PFSK-1 (cell line): ENCODE results near the gene CHRM4.

Experiments
- FOXP2 ChIP-seq: optimal IDR thresholded peaks from 2 replicates; pipeline ENCODE3; 2011; ENCODE audit warnings: borderline replicate concordance, control low read depth, inconsistent platforms; ENCODE audit not compliant: insufficient read depth; ENCODE audit errors: extremely low read length, extremely low read depth
- POLR2AphosphoS5 ChIP-seq: IDR thresholded peaks from 2 replicates; pipeline ENCODE4 v1.6.1; 2012; ENCODE audit warnings: low read depth, mild to moderate bottlenecking, control low read depth, low read length, moderate library complexity
- REST ChIP-seq, 2 experiments: IDR thresholded peaks; 2 replicates each; pipeline versions ENCODE4 v1.6.1 to v1.8.0; 2011 to 2012; ENCODE audit warnings: low read depth in 2 of 2, low read length in 2 of 2, control low read depth in 1 of 2, inconsistent platforms in 1 of 2, mild to moderate bottlenecking in 1 of 2, moderate library complexity in 1 of 2; ENCODE audit not compliant: insufficient read depth in 1 of 2
- SIN3A ChIP-seq: IDR thresholded peaks from 2 replicates; pipeline ENCODE4 v1.6.1; 2012; ENCODE audit warnings: mild to moderate bottlenecking, low read length, moderate library complexity, borderline replicate concordance; ENCODE audit not compliant: insufficient read depth
- TAF1 ChIP-seq: IDR thresholded peaks from 2 replicates; pipeline ENCODE4 v1.6.1; 2012; ENCODE audit warnings: low read length, control low read depth, borderline replicate concordance; ENCODE audit not compliant: insufficient read depth

Gene CHRM4

GRCh38 chr11:46393231-46393616 lies 1.6 kb upstream of the CHRM4 start:
- TF ChIP-seq REST (IDR thresholded peaks at IDR 0.05; ENCODE audit: insufficient read depth in 1 of 2, low read depth in 2 of 2, low read length in 2 of 2) (0 out of 4 replicates have a peak, but pooled peaks of 1 of the 2 experiments have one; percentile 2), SIN3A (no peak), FOXP2 (no peak)

GRCh38 chr11:46392421-46393230 lies 1.1 kb upstream of the CHRM4 start:
- TF ChIP-seq TAF1 (no peak), REST (IDR thresholded peaks at IDR 0.05; ENCODE audit: insufficient read depth in 1 of 2, low read depth in 2 of 2, low read length in 2 of 2) (peak; percentile 99), POLR2AphosphoS5 (no peak), SIN3A (peak; percentile 99), FOXP2 (no peak)

- TF ChIP-seq POLR2AphosphoS5, result no peak
Measured at GRCh38 chr11:46391186-46391577, 394 bp downstream of the CHRM4 start.

GRCh38 chr11:46390331-46391171 lies 1.0 kb downstream of the CHRM4 start:
- TF ChIP-seq TAF1 (no peak), POLR2AphosphoS5 (no peak), REST (IDR thresholded peaks at IDR 0.05; ENCODE audit: insufficient read depth in 1 of 2, low read depth in 2 of 2, low read length in 2 of 2) (no peak), FOXP2 (no peak), SIN3A (no peak)

GRCh38 chr11:46389450-46390330 lies 1.9 kb downstream of the CHRM4 start:
- TF ChIP-seq REST (IDR thresholded peaks at IDR 0.05; ENCODE audit: insufficient read depth in 1 of 2, low read depth in 2 of 2, low read length in 2 of 2), result peak; percentile 41 to 58; a peak in 2 of 4 replicates
- TF ChIP-seq TAF1, result no peak
- TF ChIP-seq SIN3A, result 0 out of 2 replicates have a peak, but pooled peaks have one; percentile 50
- no peak for TF ChIP-seq FOXP2
- no peak for TF ChIP-seq POLR2AphosphoS5
